ENCODE data around the gene CWC25. TPM values are rescaled to one million over a fixed set of nuclear protein-coding genes. Genes with fewer than 3 reads are reported as not detected.
A peak's percentile ranks its signal among the peaks of the same experiment; 100 is the strongest.

CWC25 gene
- total and polyA plus RNA-seq, 2 of the 13 experiments (the other 11 are each of a cell fraction or from before 2014, with no cell fraction given): 15.6 to 22.7 TPM

- no peak for TF ChIP-seq ZZZ3 (CRISPR knock-in tag; IDR thresholded peaks at IDR 0.05; ENCODE audit: borderline replicate concordance)
- TF ChIP-seq RFXANK (CRISPR knock-in tag; IDR thresholded peaks at IDR 0.05): peak; percentile 45; the same call in 1 of the 2 replicates
- TF ChIP-seq ZNF619 (CRISPR knock-in tag; IDR thresholded peaks at IDR 0.05): peak; percentile 79; the same call in 1 of the 2 replicates
- no peak for TF ChIP-seq ATRX (CRISPR knock-in tag; IDR thresholded peaks at IDR 0.05; ENCODE audit: borderline replicate concordance)
- TF ChIP-seq TMF1 (CRISPR knock-in tag; IDR thresholded peaks at IDR 0.05; ENCODE audit: low read depth): no peak
- TF ChIP-seq, protein P1, sequence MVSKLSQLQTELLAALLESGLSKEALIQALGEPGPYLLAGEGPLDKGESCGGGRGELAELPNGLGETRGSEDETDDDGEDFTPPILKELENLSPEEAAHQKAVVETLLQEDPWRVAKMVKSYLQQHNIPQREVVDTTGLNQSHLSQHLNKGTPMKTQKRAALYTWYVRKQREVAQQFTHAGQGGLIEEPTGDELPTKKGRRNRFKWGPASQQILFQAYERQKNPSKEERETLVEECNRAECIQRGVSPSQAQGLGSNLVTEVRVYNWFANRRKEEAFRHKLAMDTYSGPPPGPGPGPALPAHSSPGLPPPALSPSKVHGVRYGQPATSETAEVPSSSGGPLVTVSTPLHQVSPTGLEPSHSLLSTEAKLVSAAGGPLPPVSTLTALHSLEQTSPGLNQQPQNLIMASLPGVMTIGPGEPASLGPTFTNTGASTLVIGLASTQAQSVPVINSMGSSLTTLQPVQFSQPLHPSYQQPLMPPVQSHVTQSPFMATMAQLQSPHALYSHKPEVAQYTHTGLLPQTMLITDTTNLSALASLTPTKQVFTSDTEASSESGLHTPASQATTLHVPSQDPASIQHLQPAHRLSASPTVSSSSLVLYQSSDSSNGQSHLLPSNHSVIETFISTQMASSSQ (IDR thresholded peaks at IDR 0.05; ENCODE audit: low read depth): no peak
- TF ChIP-seq, protein P1 (CRISPR knock-in tag; IDR thresholded peaks at IDR 0.05; ENCODE audit: borderline replicate concordance): peak; percentile 83
- TF ChIP-seq ZEB1 (IDR thresholded peaks at IDR 0.05; ENCODE audit: insufficient replicate concordance, low read depth): peak; percentile 51
- peak; percentile 49; the same call in 1 of the 2 replicates for TF ChIP-seq ZNF124 (CRISPR knock-in tag; IDR thresholded peaks at IDR 0.05)
- 0 out of 2 replicates have a peak, but pooled peaks have one; percentile 74 for TF ChIP-seq ZNF292 (CRISPR knock-in tag; IDR thresholded peaks at IDR 0.05; ENCODE audit: borderline replicate concordance, low read depth)
- peak; percentile 66; the same call in 1 of the 2 replicates for TF ChIP-seq FOXO1 (CRISPR knock-in tag; IDR thresholded peaks at IDR 0.05)
- TF ChIP-seq ZNF543 (CRISPR knock-in tag; IDR thresholded peaks at IDR 0.05): no peak
- peak; percentile 99 for TF ChIP-seq PCBP1 (IDR thresholded peaks at IDR 0.05; ENCODE audit: borderline replicate concordance, low read depth, low read length)
- TF ChIP-seq, protein P2, sequence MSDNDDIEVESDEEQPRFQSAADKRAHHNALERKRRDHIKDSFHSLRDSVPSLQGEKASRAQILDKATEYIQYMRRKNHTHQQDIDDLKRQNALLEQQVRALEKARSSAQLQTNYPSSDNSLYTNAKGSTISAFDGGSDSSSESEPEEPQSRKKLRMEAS (IDR thresholded peaks at IDR 0.05): peak; percentile 88
- 0 out of 2 replicates have a peak, but pooled peaks have one; percentile 64 for TF ChIP-seq ZNF878 (CRISPR knock-in tag; IDR thresholded peaks at IDR 0.05)
- TF ChIP-seq KDM2A (CRISPR knock-in tag; IDR thresholded peaks at IDR 0.05; ENCODE audit: borderline replicate concordance, low read depth): peak; percentile 98
- TF ChIP-seq ZNF781 (CRISPR knock-in tag; IDR thresholded peaks at IDR 0.05; ENCODE audit: borderline replicate concordance, not compliant biosample characterization): no peak
- TF ChIP-seq ZNF660 (CRISPR knock-in tag; IDR thresholded peaks at IDR 0.05; ENCODE audit: borderline replicate concordance, low read depth): no peak
- TF ChIP-seq KDM6A (CRISPR knock-in tag; IDR thresholded peaks at IDR 0.05; ENCODE audit: low read depth): no peak
- TF ChIP-seq KDM5A (IDR thresholded peaks at IDR 0.05; ENCODE audit: borderline replicate concordance, low read length): no peak; the same call in 1 of the 2 replicates
- TF ChIP-seq NFIC (IDR thresholded peaks at IDR 0.05; ENCODE audit: low read length): no peak
- TF ChIP-seq TAF1 (CRISPR knock-in tag; IDR thresholded peaks at IDR 0.05): peak; percentile 69; the same call in 1 of the 2 replicates
- TF ChIP-seq, protein P3, sequence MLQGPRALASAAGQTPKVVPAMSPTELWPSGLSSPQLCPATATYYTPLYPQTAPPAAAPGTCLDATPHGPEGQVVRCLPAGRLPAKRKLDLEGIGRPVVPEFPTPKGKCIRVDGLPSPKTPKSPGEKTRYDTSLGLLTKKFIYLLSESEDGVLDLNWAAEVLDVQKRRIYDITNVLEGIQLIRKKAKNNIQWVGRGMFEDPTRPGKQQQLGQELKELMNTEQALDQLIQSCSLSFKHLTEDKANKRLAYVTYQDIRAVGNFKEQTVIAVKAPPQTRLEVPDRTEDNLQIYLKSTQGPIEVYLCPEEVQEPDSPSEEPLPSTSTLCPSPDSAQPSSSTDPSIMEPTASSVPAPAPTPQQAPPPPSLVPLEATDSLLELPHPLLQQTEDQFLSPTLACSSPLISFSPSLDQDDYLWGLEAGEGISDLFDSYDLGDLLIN (CRISPR knock-in tag; IDR thresholded peaks at IDR 0.05; ENCODE audit: borderline replicate concordance): 0 out of 2 replicates have a peak, but pooled peaks have one; percentile 45
- TF ChIP-seq ZFYVE20 (CRISPR knock-in tag; IDR thresholded peaks at IDR 0.05; ENCODE audit: borderline replicate concordance, low read depth): no peak
Observed at GRCh38 chr17:38799501-38800236, 25.5 kb downstream of the CWC25 start, which contains the start of gene PIP4K2B (continued).

Measured in HepG2 (cell line).